Testis (tissue), 3 donors: ENCODE measurements around the gene PI4K2A. TPM values are rescaled to one million over a fixed set of nuclear protein-coding genes. Genes with fewer than 3 reads are reported as not detected.
"Not testable (repeated sequence)": the region's sequence is repeated elsewhere in the genome, so short reads cannot be mapped to it uniquely, and the experiment has no call there.

Experiments used
- DNase-seq: peaks from one replicate; pipeline ENCODE4 v3.0.0-alpha.2; 2019
- H3K27ac ChIP-seq, 2 donors: fragments of 200-600 bp; sonication (generic); one replicate each; pipeline ENCODE4 v1.5.1; 2019
- H3K27me3 ChIP-seq: fragments of 200-600 bp; sonication (generic); one replicate; pipeline ENCODE4 v1.5.1; 2019
- H3K36me3 ChIP-seq: fragments of 200-600 bp; sonication (generic); one replicate; pipeline ENCODE4 v1.5.1; 2017; ENCODE audit warnings: low read depth; ENCODE audit errors: missing control alignments
- H3K4me1 ChIP-seq: fragments of 200-600 bp; sonication (generic); one replicate; pipeline ENCODE4 v1.5.1; 2019
- H3K4me3 ChIP-seq, 2 donors: fragments of 200-600 bp; sonication (generic); one replicate each; pipeline ENCODE4 v1.5.1; 2017 to 2019
- H3K9me3 ChIP-seq: fragments of 200-600 bp; sonication (generic); one replicate; pipeline ENCODE4 v1.5.1; 2017
- CTCF ChIP-seq, 3 experiments: fragments of 450-650 bp in 2 of 3; fragments of 200-600 bp in 1 of 3; sonication (generic) in 1 of 3; IDR thresholded peaks; one replicate each; pipeline ENCODE4 v1.5.1; 2016 to 2019; ENCODE audit warnings: antibody characterized with exemption in 3 of 3, mild to moderate bottlenecking in 2 of 3, moderate library complexity in 1 of 3
- POLR2A ChIP-seq: fragments of 450-650 bp; IDR thresholded peaks from one replicate; pipeline ENCODE4 v1.6.1; 2017; ENCODE audit warnings: antibody characterized with exemption, mild to moderate bottlenecking, moderate library complexity
- WGBS, 2 donors: methylation state at CpG; one replicate each; pipeline ENCODE4 v1.1.5; 2018; 5-methylcytosine and 5-hydroxymethylcytosine counted together
- intact Hi-C: fragments of 100-400 bp; cut with DNase I; formaldehyde crosslinking; loops from one replicate; pipeline ENCODE4 v1.15.1; 2023; ENCODE audit warnings: low total_unique reads
- polyA plus RNA-seq: library from polyadenylated mRNA; stranded (reverse); fragments of 350-450 nt; fragmentation: Illumina TruSeq; extraction: RNeasy Lipid Tissue Mini Kit (QIAGEN cat#74804); gene quantifications from one replicate; pipeline ENCODE4 v1.2.3, GENCODE V29; 2014; ENCODE audit warnings: low read depth, low replicate concordance; ENCODE audit not compliant: insufficient read depth
- total RNA-seq, 2 donors: library from RNA; depleted of rRNA; stranded (reverse); fragments of >200 nt; gene quantifications; one replicate each; pipeline ENCODE4 v1.2.3, GENCODE V29; 2016

Gene PI4K2A
- total and polyA plus RNA-seq, 3 donors from 2014 or later = 24.2 to 31.0 (median 27.4) TPM

GRCh38 chr10:97683556-97684367, 43.3 kb downstream of the PI4K2A start:
- no peak overlapping the region for H3K4me3 ChIP-seq
- no peaks in the 10 kb centered on the region for H3K36me3 ChIP-seq
- intact Hi-C loops = loop anchor here (10.0 kb wide), 1 partner anchor 51 kb away; the partner anchor contains the start of gene ZFYVE27
- peak; percentile 32 for DNase-seq
- H3K4me1 ChIP-seq = peaks cover 41% of the 10 kb centered on the region
- 51 to 52% methylated on average over 7 to 9 of the region's 9 CpGs for WGBS, 2 donors
- no peaks in the 10 kb centered on the region for H3K9me3 ChIP-seq
- TF ChIP-seq CTCF (IDR thresholded peaks at IDR 0.05) = no peak
- no peak for TF ChIP-seq POLR2A
- H3K27me3 ChIP-seq = no peaks in the 10 kb centered on the region
- peak overlapping the region in 1 of 2 donors; percentile 64 for H3K27ac ChIP-seq

- DNase-seq, H3K4me3 ChIP-seq, H3K9me3 ChIP-seq, H3K36me3 ChIP-seq, H3K27me3 ChIP-seq: not testable (repeated sequence)
- intact Hi-C loops = loop anchor here (10.0 kb wide), 1 partner anchor 50 kb away; the partner anchor contains the start of gene ZFYVE27
- H3K4me1 ChIP-seq = peaks cover 47% of the 10 kb centered on the region
- peak overlapping the region in 1 of 2 donors; percentile 64 for H3K27ac ChIP-seq
- 86 to 87% methylated on average over 7 of the region's 7 CpGs for WGBS, 2 donors
These were observed 43.9 kb downstream of the PI4K2A start for GRCh38 chr10:97684368-97684713.

GRCh38 chr10:97684866-97685394, 44.5 kb downstream of the PI4K2A start:
- H3K4me1 ChIP-seq = peaks cover 49% of the 10 kb centered on the region
- H3K27me3 ChIP-seq = no peaks in the 10 kb centered on the region
- TF ChIP-seq POLR2A (no peak), CTCF (IDR thresholded peaks at IDR 0.05) (no peak)
- H3K9me3 ChIP-seq = no peaks in the 10 kb centered on the region
- intact Hi-C loops = loop anchor here (10.0 kb wide), 1 partner anchor 50 kb away; the partner anchor contains the start of gene ZFYVE27
- H3K27ac ChIP-seq = peak overlapping the region in 1 of 2 donors; percentile 64
- no peak for DNase-seq
- 67 to 84% methylated on average over 5 of the region's 5 CpGs for WGBS, 2 donors
- H3K4me3 ChIP-seq = no peak overlapping the region
- no peaks in the 10 kb centered on the region for H3K36me3 ChIP-seq

GRCh38 chr10:97685395-97685958, 45.0 kb downstream of the PI4K2A start:
- TF ChIP-seq CTCF (IDR thresholded peaks at IDR 0.05) (peak in 2 of 3 experiments; percentile 13 to 31), POLR2A (no peak)
- Histone ChIP-seq H3K27ac (peak overlapping the region in 1 of 2 donors; percentile 13), H3K4me3 (no peak overlapping the region), H3K4me1 (peaks cover 49% of the 10 kb centered on the region), H3K36me3 (no peaks in the 10 kb centered on the region), H3K9me3 (no peaks in the 10 kb centered on the region), H3K27me3 (no peaks in the 10 kb centered on the region)
- DNase-seq = peak; percentile 36
- intact Hi-C loops = loop anchor here (10.0 kb wide), 1 partner anchor 49 kb away; the partner anchor contains the start of gene ZFYVE27
- 67% methylated on average over 2 of the region's 2 CpGs; no CpG with 5 or more reads in 1 of the 2 donors for WGBS, 2 donors
